IMR-90 (cell line): Measurements from ENCODE around the gene SLC39A3. TPM values are rescaled to one million over a fixed set of nuclear protein-coding genes. Genes with fewer than 3 reads are reported as not detected.

Experiments
- ATAC-seq: fragments of 200-7000 bp; cut with Tn5 transposase; 2 replicates; pipeline ENCODE4 v1.9.1; 2020; ENCODE audit warnings: low read depth, mild to moderate bottlenecking, moderate library complexity
- BruUV-seq: library from RNA; stranded (reverse); fragments of 400-500 nt; replicated peaks from 2 replicates; lab custom pipeline; 2021; lab: Mats Ljungman, UMichigan
- CTCF ChIA-PET: fragments of 300-600 bp; formaldehyde crosslinking; extraction: SDS; loops from one replicate; lab custom pipeline; 2021; ENCODE audit warnings: antibody characterized with exemption; lab: Yijun Ruan, JAX
- POLR2A ChIA-PET: fragments of 300-600 bp; sonication (Branson Sonifier 250); formaldehyde crosslinking; loops from one replicate; lab custom pipeline; 2022; ENCODE audit warnings: antibody characterized with exemption; ENCODE audit not compliant: unreplicated experiment; lab: Charles Lee
- DNase-seq: peaks from one replicate; pipeline ENCODE4 v3.0.0; 2013
- H2AFZ ChIP-seq: replicated peaks from 2 replicates; pipeline ENCODE3; 2013; ENCODE audit warnings: low read length, mild to moderate bottlenecking; ENCODE audit not compliant: poor library complexity
- H2AK5ac ChIP-seq: 2 replicates; pipeline ENCODE4 v1.6.1; 2013; ENCODE audit warnings: low read depth, low read length, inconsistent platforms
- H2AK9ac ChIP-seq: replicated peaks from 2 replicates; pipeline ENCODE3; 2013; ENCODE audit warnings: mild to moderate bottlenecking, low read depth, low read length, moderate library complexity; ENCODE audit not compliant: poor library complexity
- H2BK120ac ChIP-seq: 2 replicates; pipeline ENCODE4 v1.6.1; 2013; ENCODE audit warnings: low read depth, low read length, inconsistent platforms
- H2BK15ac ChIP-seq: 3 replicates; pipeline ENCODE4 v1.6.1; 2013; ENCODE audit warnings: low read depth, low read length, inconsistent platforms
- H2BK20ac ChIP-seq: 2 replicates; pipeline ENCODE4 v1.6.1; 2013; ENCODE audit warnings: low read depth, mild to moderate bottlenecking, inconsistent platforms, low read length, moderate library complexity
- H2BK5ac ChIP-seq: 2 replicates; pipeline ENCODE4 v1.6.1; 2013; ENCODE audit warnings: mild to moderate bottlenecking, low read depth, low read length, inconsistent platforms; ENCODE audit not compliant: poor library complexity, severe bottlenecking
- H3K14ac ChIP-seq: replicated peaks from 2 replicates; pipeline ENCODE4 v1.6.1; 2013; ENCODE audit warnings: low read depth, low read length, inconsistent platforms
- H3K18ac ChIP-seq: 2 replicates; pipeline ENCODE4 v1.6.1; 2013; ENCODE audit warnings: low read depth, low read length, control low read depth
- H3K23ac ChIP-seq: 2 replicates; pipeline ENCODE4 v1.6.1; 2013; ENCODE audit warnings: low read depth, low read length, inconsistent platforms
- H3K27ac ChIP-seq: 2 replicates; pipeline ENCODE4 v1.5.1; 2013; ENCODE audit warnings: mild to moderate bottlenecking, control low read depth, low read length; ENCODE audit not compliant: insufficient read depth
- H3K27me3 ChIP-seq: 2 replicates; pipeline ENCODE4 v1.6.1; 2013; ENCODE audit warnings: low read length; ENCODE audit not compliant: control insufficient read depth, insufficient read depth
- H3K36me3 ChIP-seq: 2 replicates; pipeline ENCODE4 v1.6.1; 2013; ENCODE audit warnings: low read length, mixed read lengths; ENCODE audit not compliant: control insufficient read depth, insufficient read depth
- H3K4ac ChIP-seq: 2 replicates; pipeline ENCODE4 v1.6.1; 2013; ENCODE audit warnings: low read depth, low read length, inconsistent platforms
- H3K4me1 ChIP-seq: 2 replicates; pipeline ENCODE4 v1.6.1; 2013; ENCODE audit warnings: low read length, mixed read lengths; ENCODE audit not compliant: control insufficient read depth, insufficient read depth
- H3K4me2 ChIP-seq: 2 replicates; pipeline ENCODE4 v1.6.1; 2013; ENCODE audit warnings: low read depth, mild to moderate bottlenecking, control low read depth, low read length, moderate library complexity
- H3K4me3 ChIP-seq: 2 replicates; pipeline ENCODE4 v1.5.1; 2013; ENCODE audit warnings: low read depth, mild to moderate bottlenecking, control low read depth, low read length, moderate library complexity; ENCODE audit not compliant: insufficient read depth
- H3K56ac ChIP-seq: 2 replicates; pipeline ENCODE4 v1.6.1; 2013; ENCODE audit warnings: low read length, inconsistent platforms; ENCODE audit not compliant: insufficient read depth; ENCODE audit errors: extremely low read depth
- H3K79me1 ChIP-seq, 2 experiments: 2 replicates each; pipeline ENCODE4 v1.6.1; 2013; ENCODE audit warnings: low read length in 2 of 2, inconsistent platforms in 1 of 2, low read depth in 1 of 2
- H3K9ac ChIP-seq: 2 replicates; pipeline ENCODE4 v1.6.1; 2013; ENCODE audit warnings: low read depth, low read length, control low read depth
- H3K9me1 ChIP-seq: 2 replicates; pipeline ENCODE4 v1.6.1; 2013; ENCODE audit warnings: low read length, inconsistent platforms; ENCODE audit not compliant: insufficient read depth
- H3K9me3 ChIP-seq: 2 replicates; pipeline ENCODE4 v1.6.1; 2013; ENCODE audit warnings: low read length; ENCODE audit not compliant: control insufficient read depth, insufficient read depth
- H4K20me1 ChIP-seq: 2 replicates; pipeline ENCODE4 v1.6.1; 2013; ENCODE audit warnings: low read length, inconsistent platforms; ENCODE audit not compliant: insufficient read depth
- H4K5ac ChIP-seq: 2 replicates; pipeline ENCODE4 v1.6.1; 2013; ENCODE audit warnings: mild to moderate bottlenecking, low read depth, low read length, control low read depth
- H4K8ac ChIP-seq, 2 experiments: 2 replicates each; pipeline ENCODE4 v1.6.1; 2013; ENCODE audit warnings: low read depth in 2 of 2, low read length in 2 of 2, control low read depth in 1 of 2, inconsistent platforms in 1 of 2
- H4K91ac ChIP-seq: 2 replicates; pipeline ENCODE4 v1.6.1; 2013; ENCODE audit warnings: low read depth, low read length, inconsistent platforms; ENCODE audit not compliant: insufficient read depth
- BHLHE40 ChIP-seq: fragments of 150-350 bp; IDR thresholded peaks from 2 replicates; pipeline ENCODE4 v1.6.1; 2016; ENCODE audit warnings: mild to moderate bottlenecking, low read depth, low read length
- CEBPB ChIP-seq: IDR thresholded peaks from 2 replicates; pipeline ENCODE4 v1.6.1; 2012; ENCODE audit warnings: low read depth, low read length, improper control_type of control experiment
- CHD1 ChIP-seq: IDR thresholded peaks from 2 replicates; pipeline ENCODE4 v1.6.1; 2012; ENCODE audit warnings: low read depth, low read length, improper control_type of control experiment
- FOS ChIP-seq: fragments of 150-350 bp; IDR thresholded peaks from 2 replicates; pipeline ENCODE4 v1.6.1; 2016; ENCODE audit warnings: low read depth, low read length
- MAZ ChIP-seq: IDR thresholded peaks from 2 replicates; pipeline ENCODE4 v1.6.1; 2012; ENCODE audit warnings: low read depth, mild to moderate bottlenecking, low read length, improper control_type of control experiment, moderate library complexity, borderline replicate concordance
- NFE2L2 ChIP-seq: fragments of 150-350 bp; IDR thresholded peaks from 2 replicates; pipeline ENCODE4 v1.6.1; 2016; ENCODE audit warnings: low read depth, mild to moderate bottlenecking, low read length
- POLR2A ChIP-seq: IDR thresholded peaks from 2 replicates; pipeline ENCODE4 v1.6.1; 2012; ENCODE audit warnings: mild to moderate bottlenecking, low read depth, low read length
- RAD21 ChIP-seq: IDR thresholded peaks from 2 replicates; pipeline ENCODE4 v1.6.1; 2012; ENCODE audit warnings: low read length, improper control_type of control experiment
- RCOR1 ChIP-seq: IDR thresholded peaks from 2 replicates; pipeline ENCODE4 v1.6.1; 2012; ENCODE audit warnings: mild to moderate bottlenecking, low read length, improper control_type of control experiment; ENCODE audit not compliant: insufficient replicate concordance
- WGBS, 2 experiments: methylation state at CpG; one replicate each; pipeline versions ENCODE4 v1.1.5 to v1.1.7; 2013; ENCODE audit warnings: missing lambda C conversion rate in 2 of 2; ENCODE audit not compliant: insufficient read length in 1 of 2; ENCODE audit errors: extremely low coverage in 2 of 2; 5-methylcytosine and 5-hydroxymethylcytosine counted together
- dilution Hi-C: fragments of 300-500 bp; cut with HindIII; formaldehyde crosslinking; loops from one replicate; pipeline ENCODE4 v1.14.3; 2018; ENCODE audit warnings: low sequenced_read_pairs; ENCODE audit not compliant: unreplicated experiment
- in situ Hi-C: fragments of 300-500 bp; cut with MboI; formaldehyde crosslinking; loops from 3 replicates; pipeline ENCODE4 v1.14.3; 2019; ENCODE audit warnings: low sequenced_read_pairs, inconsistent platforms, mixed read lengths
- intact Hi-C: fragments of 100-400 bp; cut with micrococcal nuclease; formaldehyde crosslinking; loops from 2 replicates; pipeline ENCODE4 v1.10.0; 2022
- polyA plus RNA-seq, 3 experiments: library from polyadenylated mRNA; depleted of rRNA; stranded (reverse); fragments of >200 nt; gene quantifications; 2 replicates each; pipeline ENCODE4 v1.2.3, GENCODE V29; 2012; ENCODE audit warnings: low replicate concordance in 1 of 3
- total RNA-seq: library from RNA; depleted of rRNA; stranded (reverse); fragments of >200 nt; gene quantifications from 2 replicates; pipeline ENCODE4 v1.2.3, GENCODE V29; 2012
- TF ChIP-seq, protein P1 (sequence below): conservative IDR thresholded peaks from 2 replicates; pipeline ENCODE4 v1.5.1; 2012; ENCODE audit warnings: mild to moderate bottlenecking, low read depth, low read length, improper control_type of control experiment
- TF ChIP-seq, protein P2 (sequence below): fragments of 150-350 bp; IDR thresholded peaks from 2 replicates; pipeline ENCODE4 v1.6.1; 2016; ENCODE audit warnings: low read depth, mild to moderate bottlenecking, low read length, moderate library complexity, borderline replicate concordance

The SLC39A3 gene
- total and polyA plus RNA-seq, 2 of the 4 experiments (the other 2 are of a cell fraction), result 12.4 to 38.2 TPM

DNA sequence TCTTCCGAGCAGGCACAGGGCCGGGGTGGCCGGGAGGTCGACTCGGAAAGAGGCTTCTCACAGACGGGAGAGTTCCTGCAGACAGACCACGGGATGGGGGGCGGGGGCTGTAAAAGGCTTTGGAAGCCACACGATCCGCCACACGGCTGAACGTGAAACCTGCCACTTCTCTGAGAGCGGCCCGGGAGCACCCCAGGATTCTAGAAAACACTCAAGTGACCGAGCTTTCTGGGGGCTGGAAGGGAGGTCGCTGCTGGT is 15.6 kb upstream of the SLC39A3 start:
- Histone ChIP-seq H2AFZ (no peak overlapping the region), H3K4me1 (no peaks in the 10 kb centered on the region), H3K4ac (no peak overlapping the region), H3K4me3 (no peak overlapping the region), H3K9me1 (no peaks in the 10 kb centered on the region; the same call in 1 of the 2 replicates), H4K8ac (no peak overlapping the region), H3K56ac (no peak overlapping the region), H3K36me3 (peaks cover 49% of the 10 kb centered on the region), H3K4me2 (no peak overlapping the region), H4K91ac (no peak overlapping the region), H2AK9ac (no peak overlapping the region), H3K27ac (no peak overlapping the region), H3K9ac (no peak overlapping the region), H2BK15ac (no peak overlapping the region), H3K27me3 (no peaks in the 10 kb centered on the region), H4K20me1 (no peaks in the 10 kb centered on the region), H3K18ac (no peak overlapping the region), H3K23ac (no peak overlapping the region), H2BK5ac (no peak overlapping the region), H3K9me3 (no peaks in the 10 kb centered on the region), H3K14ac (no peak overlapping the region), H3K79me1 (peaks cover 0 to 9% of the 10 kb centered on the region in 2 experiments; a peak in 3 of 4 replicates), H2BK20ac (no peak overlapping the region), H2AK5ac (no peak overlapping the region), H2BK120ac (no peak overlapping the region), H4K5ac (no peak overlapping the region)
- BruUV-seq, result no TSS peak
- 97% methylated on average over 14 of the region's 16 CpGs; no CpG with 5 or more reads in 1 of the 2 experiments for WGBS, 2 experiments
- in situ Hi-C loops (no loop called here), dilution Hi-C loops (no loop called here), intact Hi-C loops (no loop called here)
- DNase-seq, result no peak
- TF ChIP-seq RCOR1 (no peak), CHD1 (no peak), MAZ (no peak), BHLHE40 (no peak), RAD21 (no peak), POLR2A (no peak), CEBPB (no peak), FOS (no peak), NFE2L2 (no peak)
- TF ChIP-seq, protein P1, sequence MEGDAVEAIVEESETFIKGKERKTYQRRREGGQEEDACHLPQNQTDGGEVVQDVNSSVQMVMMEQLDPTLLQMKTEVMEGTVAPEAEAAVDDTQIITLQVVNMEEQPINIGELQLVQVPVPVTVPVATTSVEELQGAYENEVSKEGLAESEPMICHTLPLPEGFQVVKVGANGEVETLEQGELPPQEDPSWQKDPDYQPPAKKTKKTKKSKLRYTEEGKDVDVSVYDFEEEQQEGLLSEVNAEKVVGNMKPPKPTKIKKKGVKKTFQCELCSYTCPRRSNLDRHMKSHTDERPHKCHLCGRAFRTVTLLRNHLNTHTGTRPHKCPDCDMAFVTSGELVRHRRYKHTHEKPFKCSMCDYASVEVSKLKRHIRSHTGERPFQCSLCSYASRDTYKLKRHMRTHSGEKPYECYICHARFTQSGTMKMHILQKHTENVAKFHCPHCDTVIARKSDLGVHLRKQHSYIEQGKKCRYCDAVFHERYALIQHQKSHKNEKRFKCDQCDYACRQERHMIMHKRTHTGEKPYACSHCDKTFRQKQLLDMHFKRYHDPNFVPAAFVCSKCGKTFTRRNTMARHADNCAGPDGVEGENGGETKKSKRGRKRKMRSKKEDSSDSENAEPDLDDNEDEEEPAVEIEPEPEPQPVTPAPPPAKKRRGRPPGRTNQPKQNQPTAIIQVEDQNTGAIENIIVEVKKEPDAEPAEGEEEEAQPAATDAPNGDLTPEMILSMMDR, result no peak
- TF ChIP-seq, protein P2, sequence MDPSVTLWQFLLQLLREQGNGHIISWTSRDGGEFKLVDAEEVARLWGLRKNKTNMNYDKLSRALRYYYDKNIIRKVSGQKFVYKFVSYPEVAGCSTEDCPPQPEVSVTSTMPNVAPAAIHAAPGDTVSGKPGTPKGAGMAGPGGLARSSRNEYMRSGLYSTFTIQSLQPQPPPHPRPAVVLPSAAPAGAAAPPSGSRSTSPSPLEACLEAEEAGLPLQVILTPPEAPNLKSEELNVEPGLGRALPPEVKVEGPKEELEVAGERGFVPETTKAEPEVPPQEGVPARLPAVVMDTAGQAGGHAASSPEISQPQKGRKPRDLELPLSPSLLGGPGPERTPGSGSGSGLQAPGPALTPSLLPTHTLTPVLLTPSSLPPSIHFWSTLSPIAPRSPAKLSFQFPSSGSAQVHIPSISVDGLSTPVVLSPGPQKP, result no peak
- ATAC-seq, result no peak
- POLR2A ChIA-PET, result no interaction called here
- CTCF ChIA-PET, result no interaction called here
